ENCODE results near the gene CHRNA10.

DNA sequence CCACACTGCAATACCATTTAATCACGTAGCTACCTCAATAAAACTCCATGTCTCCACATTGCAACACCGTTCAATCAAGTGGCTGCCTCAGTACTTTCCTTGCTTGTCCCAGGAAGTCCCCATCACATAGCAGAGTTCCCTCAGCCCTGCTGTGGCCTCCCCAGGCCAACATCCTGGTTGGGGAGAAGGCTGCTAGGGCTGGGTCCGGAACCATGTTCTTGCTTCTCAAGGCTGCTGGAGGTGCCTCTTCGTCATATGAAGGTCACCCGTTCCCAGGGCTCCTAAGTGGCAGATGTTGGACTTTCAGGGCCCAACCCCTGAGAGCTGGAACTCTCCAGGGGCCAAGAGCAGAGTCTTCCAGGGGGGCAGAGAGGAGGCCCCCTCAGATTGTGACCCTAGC lies 32.7 kb downstream of the CHRNA10 start:
- TF ChIP-seq, protein P1, sequence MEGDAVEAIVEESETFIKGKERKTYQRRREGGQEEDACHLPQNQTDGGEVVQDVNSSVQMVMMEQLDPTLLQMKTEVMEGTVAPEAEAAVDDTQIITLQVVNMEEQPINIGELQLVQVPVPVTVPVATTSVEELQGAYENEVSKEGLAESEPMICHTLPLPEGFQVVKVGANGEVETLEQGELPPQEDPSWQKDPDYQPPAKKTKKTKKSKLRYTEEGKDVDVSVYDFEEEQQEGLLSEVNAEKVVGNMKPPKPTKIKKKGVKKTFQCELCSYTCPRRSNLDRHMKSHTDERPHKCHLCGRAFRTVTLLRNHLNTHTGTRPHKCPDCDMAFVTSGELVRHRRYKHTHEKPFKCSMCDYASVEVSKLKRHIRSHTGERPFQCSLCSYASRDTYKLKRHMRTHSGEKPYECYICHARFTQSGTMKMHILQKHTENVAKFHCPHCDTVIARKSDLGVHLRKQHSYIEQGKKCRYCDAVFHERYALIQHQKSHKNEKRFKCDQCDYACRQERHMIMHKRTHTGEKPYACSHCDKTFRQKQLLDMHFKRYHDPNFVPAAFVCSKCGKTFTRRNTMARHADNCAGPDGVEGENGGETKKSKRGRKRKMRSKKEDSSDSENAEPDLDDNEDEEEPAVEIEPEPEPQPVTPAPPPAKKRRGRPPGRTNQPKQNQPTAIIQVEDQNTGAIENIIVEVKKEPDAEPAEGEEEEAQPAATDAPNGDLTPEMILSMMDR (IDR thresholded peaks at IDR 0.05; ENCODE audit: low read depth, low read length): no peak
- TF ChIP-seq POLR2A (IDR thresholded peaks at IDR 0.05; ENCODE audit: extremely low read depth, insufficient read length) (no peak), MYC (IDR thresholded peaks at IDR 0.05; ENCODE audit: low read depth, low read length) (no peak)
- TF ChIP-seq, protein P2, sequence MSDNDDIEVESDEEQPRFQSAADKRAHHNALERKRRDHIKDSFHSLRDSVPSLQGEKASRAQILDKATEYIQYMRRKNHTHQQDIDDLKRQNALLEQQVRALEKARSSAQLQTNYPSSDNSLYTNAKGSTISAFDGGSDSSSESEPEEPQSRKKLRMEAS (IDR thresholded peaks at IDR 0.05; ENCODE audit: low read depth, low read length): no peak

Measured in NB4 (cell line).